Mesendoderm (in vitro differentiated cells): ENCODE data around the gene RNF220. TPM values are rescaled to one million over a fixed set of nuclear protein-coding genes. Genes with fewer than 3 reads are reported as not detected.

Experiments used
- DNase-seq: peaks from one replicate; pipeline ENCODE4 v3.0.0; 2013
- H2AK5ac ChIP-seq: 2 replicates; pipeline ENCODE4 v1.6.1; 2013; ENCODE audit warnings: low read length, inconsistent platforms
- H2BK120ac ChIP-seq: 2 replicates; pipeline ENCODE4 v1.6.1; 2013; ENCODE audit warnings: low read depth, mild to moderate bottlenecking, low read length, moderate library complexity, mixed read lengths
- H2BK15ac ChIP-seq: replicated peaks from 2 replicates; pipeline ENCODE4 v1.6.1; 2013; ENCODE audit warnings: low read depth, mild to moderate bottlenecking, moderate library complexity
- H2BK5ac ChIP-seq: 2 replicates; pipeline ENCODE4 v1.6.1; 2013; ENCODE audit warnings: low read length, inconsistent platforms
- H3K18ac ChIP-seq: 2 replicates; pipeline ENCODE4 v1.6.1; 2013; ENCODE audit warnings: mild to moderate bottlenecking, low read length, mixed read lengths
- H3K23ac ChIP-seq: one replicate; pipeline ENCODE4 v1.6.1; 2013; ENCODE audit warnings: low read length
- H3K27ac ChIP-seq: 2 replicates; pipeline ENCODE4 v1.5.1; 2013; ENCODE audit warnings: low read depth, mild to moderate bottlenecking, inconsistent platforms, low read length, moderate library complexity
- H3K27me3 ChIP-seq: 2 replicates; pipeline ENCODE4 v1.6.1; 2013; ENCODE audit warnings: low read length, control low read depth, mild to moderate bottlenecking, inconsistent platforms; ENCODE audit not compliant: insufficient read depth, poor library complexity
- H3K36me3 ChIP-seq: 2 replicates; pipeline ENCODE4 v1.6.1; 2013; ENCODE audit warnings: low read length, inconsistent platforms; ENCODE audit not compliant: control insufficient read depth, insufficient read depth
- H3K4ac ChIP-seq: one replicate; pipeline ENCODE4 v1.6.1; 2013; ENCODE audit warnings: low read depth, mild to moderate bottlenecking, low read length, moderate library complexity
- H3K4me1 ChIP-seq: 2 replicates; pipeline ENCODE4 v1.6.1; 2013; ENCODE audit warnings: low read depth, low read length, inconsistent platforms; ENCODE audit not compliant: control insufficient read depth
- H3K4me2 ChIP-seq: 2 replicates; pipeline ENCODE4 v1.6.1; 2013; ENCODE audit warnings: low read length
- H3K4me3 ChIP-seq: 2 replicates; pipeline ENCODE4 v1.5.1; 2013; ENCODE audit warnings: mild to moderate bottlenecking, low read length
- H3K56ac ChIP-seq: one replicate; pipeline ENCODE4 v1.6.1; 2013; ENCODE audit warnings: low read length
- H3K79me1 ChIP-seq: 2 replicates; pipeline ENCODE4 v1.6.1; 2013; ENCODE audit warnings: low read length, inconsistent platforms
- H3K79me2 ChIP-seq: 2 replicates; pipeline ENCODE4 v1.6.1; 2013; ENCODE audit warnings: mild to moderate bottlenecking, low read length; ENCODE audit not compliant: control insufficient read depth, insufficient read depth
- H3K9ac ChIP-seq: 2 replicates; pipeline ENCODE4 v1.6.1; 2013; ENCODE audit warnings: low read length, inconsistent platforms
- H4K5ac ChIP-seq: one replicate; pipeline ENCODE4 v1.6.1; 2013; ENCODE audit warnings: low read length
- H4K8ac ChIP-seq: one replicate; pipeline ENCODE4 v1.6.1; 2013; ENCODE audit warnings: low read depth, mild to moderate bottlenecking, control low read depth, low read length, moderate library complexity
- WGBS: extraction: QIAGEN DNeasy Blood & Tissue Kit; methylation state at CpG from one replicate; pipeline ENCODE4 v1.1.7; 2013; ENCODE audit warnings: low lambda C conversion rate, missing lambda C conversion rate; ENCODE audit not compliant: insufficient coverage; ENCODE audit errors: extremely low coverage; 5-methylcytosine and 5-hydroxymethylcytosine counted together
- polyA plus RNA-seq, 2 experiments: library from polyadenylated mRNA; stranded (reverse); fragments of 200-250 nt; gene quantifications; one replicate each; pipeline ENCODE4 v1.2.3, GENCODE V29; 2013

RNF220 gene
- polyA plus RNA-seq (2013, experiment 1 of 2) = 97.6 TPM
- 97.1 TPM for polyA plus RNA-seq (2013, experiment 2 of 2)

GRCh38 chr1:44405031-44405797 lies at the start of gene RNF220:
TSS of gene RNF220 (plus strand) at chr1:44405255.
- Histone ChIP-seq H3K23ac (peak within 1 kb of the TSS; percentile 60), H2AK5ac (no peak within 1 kb of the TSS), H3K9ac (peak within 1 kb of the TSS; percentile 70), H4K8ac (no peak within 1 kb of the TSS), H3K56ac (peak within 1 kb of the TSS; percentile 93), H3K4ac (no peak within 1 kb of the TSS), H3K4me2 (peak within 1 kb of the TSS; percentile 96), H3K4me1 (peaks cover 2% of the 10 kb centered on the region), H2BK5ac (no peak within 1 kb of the TSS), H3K27me3 (peaks cover 37% of the 10 kb centered on the region), H4K5ac (no peak within 1 kb of the TSS), H3K79me1 (no peaks in the 10 kb centered on the region), H3K18ac (no peak within 1 kb of the TSS), H2BK120ac (no peak within 1 kb of the TSS), H3K4me3 (peak within 1 kb of the TSS; percentile 75), H3K36me3 (no peaks in the 10 kb centered on the region), H2BK15ac (no peak within 1 kb of the TSS), H3K27ac (no peak within 1 kb of the TSS), H3K79me2 (no peaks in the 10 kb centered on the region)
- DNase-seq = peak; percentile 93
- WGBS = no CpG with 5 or more reads among the region's 55 CpGs

DNA sequence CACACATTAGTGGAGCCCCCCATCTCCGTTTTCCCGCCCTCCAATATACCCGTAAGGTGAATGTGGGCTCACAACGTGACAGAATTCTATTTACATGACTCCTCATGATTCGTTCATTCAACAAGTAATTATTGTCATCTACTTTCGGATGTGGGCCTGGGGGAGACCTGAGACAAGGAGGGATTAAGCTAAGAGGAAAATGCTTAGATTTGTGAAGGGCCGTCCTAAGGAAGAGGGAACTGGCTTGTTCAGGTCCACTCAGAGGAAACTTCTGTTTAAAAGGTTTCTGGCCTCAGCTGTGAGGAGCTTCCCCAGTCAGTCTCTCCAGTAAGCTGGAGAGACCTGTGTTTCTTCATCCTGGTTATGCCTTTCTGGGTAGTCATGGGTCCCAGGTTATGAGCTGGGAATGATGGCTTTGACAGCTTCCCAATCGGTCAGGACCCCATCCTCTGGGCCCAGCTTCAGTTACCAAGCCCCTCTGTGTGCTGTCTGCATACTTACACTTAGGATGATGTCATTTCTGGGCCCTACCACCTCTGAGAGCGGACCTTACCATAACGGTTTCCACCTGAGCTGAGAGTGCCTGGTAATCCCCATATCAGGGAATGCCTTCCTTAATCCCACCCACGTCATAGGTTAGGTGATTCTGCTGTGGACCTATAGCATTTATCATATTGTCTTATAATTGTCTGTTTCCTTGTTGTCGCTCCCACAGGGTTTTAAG lies 49.3 kb upstream of the RNF220 start:
- no peak overlapping the region for H2BK15ac ChIP-seq
- H3K4me2 ChIP-seq = no peak overlapping the region
- H3K4me1 ChIP-seq = no peaks in the 10 kb centered on the region
- no peak overlapping the region for H3K4me3 ChIP-seq
- no peak overlapping the region for H3K4ac ChIP-seq
- H3K79me2 ChIP-seq = peaks cover 2% of the 10 kb centered on the region
- H3K36me3 ChIP-seq = no peaks in the 10 kb centered on the region
- H3K56ac ChIP-seq = peak overlapping the region; percentile 8
- no peak overlapping the region for H3K27ac ChIP-seq
- no peak overlapping the region for H2BK120ac ChIP-seq
- peak overlapping the region; percentile 7 for H3K9ac ChIP-seq
- no peak overlapping the region for H3K23ac ChIP-seq
- no peak overlapping the region for H2AK5ac ChIP-seq
- H3K27me3 ChIP-seq = no peaks in the 10 kb centered on the region
- peak; percentile 56 for DNase-seq
- peaks cover 10% of the 10 kb centered on the region for H3K79me1 ChIP-seq
- H3K18ac ChIP-seq = no peak overlapping the region
- peak overlapping the region; percentile 0 for H4K5ac ChIP-seq
- no peak overlapping the region for H4K8ac ChIP-seq
- no CpG with 5 or more reads among the region's 12 CpGs for WGBS
- no peak overlapping the region for H2BK5ac ChIP-seq

- H3K4me3 ChIP-seq = no peak overlapping the region
- H3K36me3 ChIP-seq = no peaks in the 10 kb centered on the region
- no peak overlapping the region for H2BK5ac ChIP-seq
- H3K4me2 ChIP-seq = no peak overlapping the region
- peaks cover 2% of the 10 kb centered on the region for H3K79me2 ChIP-seq
- no peak overlapping the region for H3K18ac ChIP-seq
- no peak overlapping the region for H2BK120ac ChIP-seq
- no peak overlapping the region for H3K23ac ChIP-seq
- H3K79me1 ChIP-seq = peaks cover 4% of the 10 kb centered on the region
- H2BK15ac ChIP-seq = no peak overlapping the region
- no peak overlapping the region for H3K4ac ChIP-seq
- H4K8ac ChIP-seq = no peak overlapping the region
- no peak overlapping the region for H3K56ac ChIP-seq
- WGBS = no CpG with 5 or more reads among the region's 4 CpGs
- no peak overlapping the region for H2AK5ac ChIP-seq
- DNase-seq = no peak
- H3K9ac ChIP-seq = no peak overlapping the region
- no peak overlapping the region for H4K5ac ChIP-seq
- H3K27me3 ChIP-seq = no peaks in the 10 kb centered on the region
- H3K4me1 ChIP-seq = no peaks in the 10 kb centered on the region
- no peak overlapping the region for H3K27ac ChIP-seq
Measured at GRCh38 chr1:44357710-44358109, 47.3 kb upstream of the RNF220 start.

DNA sequence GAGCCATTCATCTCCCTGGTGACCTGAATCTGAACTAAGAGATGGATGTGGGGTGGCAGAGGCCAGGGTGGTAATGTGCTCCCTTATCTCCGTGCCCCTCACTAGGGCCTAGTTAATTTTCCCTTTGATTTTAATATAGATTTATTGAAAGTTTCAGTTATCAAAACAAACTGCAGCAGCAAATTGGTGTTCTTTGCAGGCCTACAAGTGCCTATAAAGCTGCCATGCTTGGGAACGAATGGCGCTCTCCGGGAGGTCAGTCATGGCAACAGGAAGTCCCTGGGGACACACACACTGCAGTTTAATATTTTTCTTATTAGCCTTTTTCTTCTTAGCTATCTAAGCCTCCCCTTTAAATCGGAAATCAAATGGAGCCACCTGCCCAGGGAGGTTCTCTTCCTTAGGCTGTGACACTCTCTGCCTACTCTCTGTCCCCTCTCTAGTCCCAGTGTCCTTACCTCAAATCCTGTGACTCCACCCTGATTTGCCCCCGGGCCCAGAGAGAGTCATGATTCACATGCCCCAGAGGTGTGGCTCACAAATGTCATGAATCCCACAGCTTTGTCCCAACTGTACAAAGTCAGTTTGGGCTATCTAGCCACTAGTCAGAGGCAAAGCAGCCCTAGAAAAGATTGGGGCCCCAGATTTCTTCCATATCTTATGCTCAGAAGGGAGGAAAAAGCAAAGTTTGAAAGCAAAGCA lies 45.7 kb upstream of the RNF220 start:
- Histone ChIP-seq H3K9ac (no peak overlapping the region), H3K27me3 (no peaks in the 10 kb centered on the region), H3K27ac (no peak overlapping the region), H2BK5ac (no peak overlapping the region), H3K23ac (no peak overlapping the region), H3K4me2 (no peak overlapping the region), H2BK120ac (no peak overlapping the region), H2BK15ac (no peak overlapping the region), H3K79me1 (peaks cover 2% of the 10 kb centered on the region), H3K18ac (no peak overlapping the region), H3K36me3 (no peaks in the 10 kb centered on the region), H3K56ac (no peak overlapping the region), H4K8ac (no peak overlapping the region), H4K5ac (no peak overlapping the region), H2AK5ac (no peak overlapping the region), H3K4me1 (no peaks in the 10 kb centered on the region), H3K4ac (no peak overlapping the region), H3K4me3 (no peak overlapping the region), H3K79me2 (peaks cover 2% of the 10 kb centered on the region)
- no peak for DNase-seq
- WGBS = no CpG with 5 or more reads among the region's 6 CpGs

GRCh38 chr1:44361478-44361877 lies 43.6 kb upstream of the RNF220 start:
- DNase-seq = peak; percentile 54
- WGBS = no CpG with 5 or more reads among the region's 4 CpGs

More at GRCh38 chr1:44361478-44361877, 43.6 kb upstream of the RNF220 start:
- Histone ChIP-seq H3K36me3 (no peaks in the 10 kb centered on the region), H3K79me1 (no peaks in the 10 kb centered on the region), H3K4me3 (no peak overlapping the region), H3K9ac (no peak overlapping the region), H3K4ac (no peak overlapping the region), H2BK15ac (no peak overlapping the region), H3K56ac (no peak overlapping the region), H4K8ac (no peak overlapping the region), H3K79me2 (no peaks in the 10 kb centered on the region), H3K4me2 (no peak overlapping the region), H4K5ac (no peak overlapping the region), H2BK120ac (no peak overlapping the region), H2AK5ac (no peak overlapping the region), H3K18ac (no peak overlapping the region), H2BK5ac (no peak overlapping the region), H3K27me3 (no peaks in the 10 kb centered on the region), H3K4me1 (no peaks in the 10 kb centered on the region), H3K23ac (no peak overlapping the region), H3K27ac (no peak overlapping the region)
